Fibroblast of the aortic adventitia (primary cell): ENCODE results near the gene DNAJA3. TPM values are rescaled to one million over a fixed set of nuclear protein-coding genes. Genes with fewer than 3 reads are reported as not detected.

Source experiments
- DNase-seq: peaks from one replicate; pipeline ENCODE4 v3.0.0-alpha.2; 2010; ENCODE audit warnings: low read depth
- H3K4me3 ChIP-seq: 2 replicates; pipeline ENCODE4 v1.5.1; 2011; ENCODE audit warnings: low read depth, mild to moderate bottlenecking, control low read depth, low read length, moderate library complexity
- CTCF ChIP-seq: IDR thresholded peaks from 2 replicates; pipeline ENCODE4 v1.5.1; 2011; ENCODE audit warnings: mild to moderate bottlenecking, low read length, control low read depth, inconsistent platforms; ENCODE audit not compliant: insufficient read depth
- total RNA-seq: library from RNA; depleted of rRNA; stranded (reverse); fragments of >200 nt; gene quantifications from 2 replicates; pipeline ENCODE4 v1.2.3, GENCODE V29; 2012; ENCODE audit warnings: low replicate concordance

DNAJA3 gene
- total RNA-seq, 1 donor, result 44.0 TPM

GRCh38 chr16:4491898-4492297 is 66.2 kb downstream of the DNAJA3 start:
- no peak overlapping the region for H3K4me3 ChIP-seq
- no peak for TF ChIP-seq CTCF
- DNase-seq, result no peak

GRCh38 chr16:4494746-4495490 is 69.2 kb downstream of the DNAJA3 start:
- DNase-seq, result peak; percentile 77
- no peak overlapping the region for H3K4me3 ChIP-seq
- TF ChIP-seq CTCF, result no peak

GRCh38 chr16:4495766-4496165 is 70.1 kb downstream of the DNAJA3 start:
- no peak for DNase-seq
- no peak overlapping the region for H3K4me3 ChIP-seq
- no peak for TF ChIP-seq CTCF

- H3K4me3 ChIP-seq, result no peak overlapping the region
- TF ChIP-seq CTCF, result no peak
- DNase-seq, result peak; percentile 35
These were observed 70.6 kb downstream of the DNAJA3 start for GRCh38 chr16:4496305-4496704.

- no peak overlapping the region for H3K4me3 ChIP-seq
- no peak for DNase-seq
- no peak for TF ChIP-seq CTCF
These were observed 73.0 kb downstream of the DNAJA3 start for GRCh38 chr16:4498546-4499195.

- no peak for DNase-seq
- TF ChIP-seq CTCF, result no peak
- no peak overlapping the region for H3K4me3 ChIP-seq
These were observed 73.5 kb downstream of the DNAJA3 start for GRCh38 chr16:4499196-4499555.
